ENCODE results near the gene UBL4B.
A peak's percentile ranks its signal among the peaks of the same experiment; 100 is the strongest.

The UBL4B gene

GRCh38 chr1:110083061-110083865, 29.0 kb upstream of the UBL4B start:
- H3K27ac ChIP-seq (ENCODE audit: low read length, poor library complexity, severe bottlenecking) = no peak overlapping the region
- H4K8ac ChIP-seq (ENCODE audit: low read length) = no peak overlapping the region
- no peak overlapping the region for H3K14ac ChIP-seq (ENCODE audit: low read length in 2 of 2)
- H2AK5ac ChIP-seq (ENCODE audit: low read length, severe bottlenecking) = no peak overlapping the region
- peaks cover 24 to 95% of the 10 kb centered on the region in 2 experiments for H3K27me3 ChIP-seq (ENCODE audit: control insufficient read depth in 1 of 2, insufficient read depth in 1 of 2, low read length in 2 of 2)
- no peaks in the 10 kb centered on the region for H3K36me3 ChIP-seq (ENCODE audit: control insufficient read depth in 1 of 2, insufficient read depth in 2 of 2, low read depth in 1 of 2, low read length in 2 of 2)
- no peak overlapping the region for H2BK12ac ChIP-seq (ENCODE audit: low read length in 2 of 2)
- no peak overlapping the region for H2AFZ ChIP-seq (ENCODE audit: low read depth, low read length)
- H4K91ac ChIP-seq (ENCODE audit: low read length) = no peak overlapping the region
- DNase-seq = peak; percentile 26
- H3K4me1 ChIP-seq (ENCODE audit: control insufficient read depth, insufficient read depth, low read depth, low read length) = peaks cover 9% of the 10 kb centered on the region
- 21% methylated on average over 15 of the region's 15 CpGs for WGBS
- no peak overlapping the region for H2BK5ac ChIP-seq (ENCODE audit: low read depth, low read length, poor library complexity, severe bottlenecking)
- H2BK15ac ChIP-seq (ENCODE audit: low read depth, poor library complexity, severe bottlenecking) = no peak overlapping the region
- peak overlapping the region; percentile 74 for H3K9ac ChIP-seq (ENCODE audit: low read length)
- no peak overlapping the region for H2BK120ac ChIP-seq (ENCODE audit: low read depth, low read length)
- no peaks in the 10 kb centered on the region for H3K9me3 ChIP-seq (ENCODE audit: control insufficient read depth, low read length)
- H3K4me2 ChIP-seq (ENCODE audit: low read length, poor library complexity, severe bottlenecking) = no peak overlapping the region
- H3K18ac ChIP-seq (ENCODE audit: low read depth in 1 of 2, low read length in 2 of 2) = no peak overlapping the region
- no peaks in the 10 kb centered on the region for H3K79me1 ChIP-seq (replicated peaks; ENCODE audit: low read length, poor library complexity, severe bottlenecking)
- H3K4ac ChIP-seq (ENCODE audit: low read depth in 1 of 2, low read length in 2 of 2) = no peak overlapping the region
- peak overlapping the region in 1 of 2 experiments; percentile 80 for H3K4me3 ChIP-seq (ENCODE audit: insufficient read depth in 1 of 2, low read depth in 1 of 2, low read length in 2 of 2)
- H3K23ac ChIP-seq (ENCODE audit: low read length in 2 of 2) = no peak overlapping the region

DNA sequence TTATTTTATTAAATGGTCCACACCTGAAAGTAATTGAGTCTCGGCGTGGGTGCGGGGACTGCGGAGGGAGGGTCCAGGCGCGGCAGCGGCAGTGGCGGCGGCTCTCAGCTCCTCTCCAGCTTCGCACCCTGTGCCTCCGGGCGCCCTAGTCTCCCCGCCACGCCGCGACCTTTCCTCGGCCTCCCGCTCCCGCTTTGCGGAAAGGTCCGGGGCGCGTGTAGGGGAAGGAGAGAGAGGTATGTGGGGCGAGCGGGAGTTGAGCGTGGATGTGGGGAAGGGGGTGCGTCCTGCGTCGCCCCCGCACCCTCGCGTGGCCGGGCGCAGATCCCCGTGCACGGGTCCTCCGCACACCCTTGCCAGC, 28.4 kb upstream of the UBL4B start:
- Histone ChIP-seq H4K91ac (ENCODE audit: low read length) (no peak overlapping the region), H2AFZ (ENCODE audit: low read depth, low read length) (peak overlapping the region; percentile 73), H3K27me3 (ENCODE audit: control insufficient read depth in 1 of 2, insufficient read depth in 1 of 2, low read length in 2 of 2) (peaks cover 27 to 95% of the 10 kb centered on the region in 2 experiments), H3K36me3 (ENCODE audit: control insufficient read depth in 1 of 2, insufficient read depth in 2 of 2, low read depth in 1 of 2, low read length in 2 of 2) (no peaks in the 10 kb centered on the region), H3K9me3 (ENCODE audit: control insufficient read depth, low read length) (no peaks in the 10 kb centered on the region), H3K4me3 (ENCODE audit: insufficient read depth in 1 of 2, low read depth in 1 of 2, low read length in 2 of 2) (peak overlapping the region in 1 of 2 experiments; percentile 80), H3K23ac (ENCODE audit: low read length in 2 of 2) (peak overlapping the region; percentile 84 to 97), H2BK12ac (ENCODE audit: low read length in 2 of 2) (no peak overlapping the region), H4K8ac (ENCODE audit: low read length) (no peak overlapping the region), H3K18ac (ENCODE audit: low read depth in 1 of 2, low read length in 2 of 2) (no peak overlapping the region), H3K4ac (ENCODE audit: low read depth in 1 of 2, low read length in 2 of 2) (no peak overlapping the region), H3K9ac (ENCODE audit: low read length) (peak overlapping the region; percentile 74), H2BK5ac (ENCODE audit: low read depth, low read length, poor library complexity, severe bottlenecking) (no peak overlapping the region), H3K27ac (ENCODE audit: low read length, poor library complexity, severe bottlenecking) (no peak overlapping the region), H2AK5ac (ENCODE audit: low read length, severe bottlenecking) (no peak overlapping the region), H2BK120ac (ENCODE audit: low read depth, low read length) (no peak overlapping the region), H2BK15ac (ENCODE audit: low read depth, poor library complexity, severe bottlenecking) (no peak overlapping the region), H3K4me1 (ENCODE audit: control insufficient read depth, insufficient read depth, low read depth, low read length) (peaks cover 9% of the 10 kb centered on the region), H3K14ac (ENCODE audit: low read length in 2 of 2) (no peak overlapping the region), H3K4me2 (ENCODE audit: low read length, poor library complexity, severe bottlenecking) (peak overlapping the region; percentile 76), H3K79me1 (replicated peaks; ENCODE audit: low read length, poor library complexity, severe bottlenecking) (no peaks in the 10 kb centered on the region)
- no peak for DNase-seq
- WGBS = 9% methylated on average over 18 of the region's 37 CpGs

DNA sequence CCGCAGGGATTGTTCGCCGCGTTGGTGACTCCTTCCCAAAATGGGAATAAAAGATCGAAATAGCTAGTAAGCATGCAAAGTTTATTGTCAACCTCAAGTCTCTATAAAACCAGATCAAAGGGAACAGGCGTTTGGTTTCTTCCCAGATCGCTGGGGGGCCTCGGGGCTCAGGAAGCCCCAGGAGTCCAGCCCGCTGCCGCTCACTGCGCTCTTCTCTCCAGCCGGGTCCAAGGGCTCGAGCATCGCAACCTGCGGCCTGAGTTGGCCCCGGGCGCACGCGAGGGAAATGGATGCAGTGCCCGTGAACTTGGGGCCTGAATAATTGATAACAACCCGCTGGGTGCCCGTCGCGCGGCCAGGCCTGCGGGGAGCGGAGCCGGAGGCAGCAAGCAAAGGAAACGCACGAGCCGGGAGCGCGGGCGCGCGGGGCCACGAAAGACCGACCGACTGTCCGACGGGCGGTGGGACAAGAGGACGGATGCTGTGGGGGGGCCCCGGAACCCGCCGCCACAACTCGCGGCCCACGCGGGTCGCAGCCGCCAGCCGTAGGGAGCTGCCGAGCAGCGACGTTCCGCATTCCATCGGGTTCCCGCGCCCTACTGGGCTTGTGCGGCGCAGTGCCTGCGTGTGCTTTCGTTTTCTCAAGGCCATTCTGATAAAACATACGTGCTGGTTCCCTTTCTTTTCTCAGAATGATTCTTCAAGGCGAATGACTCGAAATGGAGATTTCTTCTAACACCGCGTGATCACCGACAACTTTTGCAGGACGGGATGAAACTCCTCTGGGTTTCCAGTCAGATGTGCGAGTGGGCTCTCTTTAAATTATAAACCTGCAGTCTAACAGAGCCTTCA, 27.8 kb upstream of the UBL4B start:
- Histone ChIP-seq H2AFZ (ENCODE audit: low read depth, low read length) (peak overlapping the region; percentile 73), H4K91ac (ENCODE audit: low read length) (no peak overlapping the region), H2BK5ac (ENCODE audit: low read depth, low read length, poor library complexity, severe bottlenecking) (no peak overlapping the region), H4K8ac (ENCODE audit: low read length) (no peak overlapping the region), H3K18ac (ENCODE audit: low read depth in 1 of 2, low read length in 2 of 2) (no peak overlapping the region), H3K79me1 (replicated peaks; ENCODE audit: low read length, poor library complexity, severe bottlenecking) (no peaks in the 10 kb centered on the region), H3K9ac (ENCODE audit: low read length) (peak overlapping the region; percentile 74), H2BK12ac (ENCODE audit: low read length in 2 of 2) (no peak overlapping the region), H2BK120ac (ENCODE audit: low read depth, low read length) (no peak overlapping the region), H3K14ac (ENCODE audit: low read length in 2 of 2) (no peak overlapping the region), H3K9me3 (ENCODE audit: control insufficient read depth, low read length) (no peaks in the 10 kb centered on the region), H3K4me1 (ENCODE audit: control insufficient read depth, insufficient read depth, low read depth, low read length) (peaks cover 9% of the 10 kb centered on the region), H3K4me2 (ENCODE audit: low read length, poor library complexity, severe bottlenecking) (peak overlapping the region; percentile 76), H3K23ac (ENCODE audit: low read length in 2 of 2) (peak overlapping the region; percentile 84 to 97), H3K4ac (ENCODE audit: low read depth in 1 of 2, low read length in 2 of 2) (no peak overlapping the region), H3K36me3 (ENCODE audit: control insufficient read depth in 1 of 2, insufficient read depth in 2 of 2, low read depth in 1 of 2, low read length in 2 of 2) (no peaks in the 10 kb centered on the region), H3K27me3 (ENCODE audit: control insufficient read depth in 1 of 2, insufficient read depth in 1 of 2, low read length in 2 of 2) (peaks cover 27 to 95% of the 10 kb centered on the region in 2 experiments), H2BK15ac (ENCODE audit: low read depth, poor library complexity, severe bottlenecking) (no peak overlapping the region), H3K4me3 (ENCODE audit: insufficient read depth in 1 of 2, low read depth in 1 of 2, low read length in 2 of 2) (peak overlapping the region; percentile 41 to 80), H3K27ac (ENCODE audit: low read length, poor library complexity, severe bottlenecking) (no peak overlapping the region), H2AK5ac (ENCODE audit: low read length, severe bottlenecking) (no peak overlapping the region)
- peak; percentile 69 for DNase-seq
- 3% methylated on average over 72 of the region's 72 CpGs for WGBS

- Histone ChIP-seq H3K4me1 (ENCODE audit: control insufficient read depth, insufficient read depth, low read depth, low read length) (peaks cover 9% of the 10 kb centered on the region), H3K4me3 (ENCODE audit: insufficient read depth in 1 of 2, low read depth in 1 of 2, low read length in 2 of 2) (no peak overlapping the region)
These were observed 26.6 kb upstream of the UBL4B start for GRCh38 chr1:110085671-110086070.

More at GRCh38 chr1:110085671-110086070, 26.6 kb upstream of the UBL4B start:
- Histone ChIP-seq H2BK5ac (ENCODE audit: low read depth, low read length, poor library complexity, severe bottlenecking) (no peak overlapping the region), H3K14ac (ENCODE audit: low read length in 2 of 2) (no peak overlapping the region), H2AFZ (ENCODE audit: low read depth, low read length) (no peak overlapping the region), H3K27me3 (ENCODE audit: control insufficient read depth in 1 of 2, insufficient read depth in 1 of 2, low read length in 2 of 2) (peaks cover 35 to 98% of the 10 kb centered on the region in 2 experiments), H2AK5ac (ENCODE audit: low read length, severe bottlenecking) (no peak overlapping the region), H2BK120ac (ENCODE audit: low read depth, low read length) (no peak overlapping the region), H2BK15ac (ENCODE audit: low read depth, poor library complexity, severe bottlenecking) (no peak overlapping the region), H3K9me3 (ENCODE audit: control insufficient read depth, low read length) (no peaks in the 10 kb centered on the region), H3K23ac (ENCODE audit: low read length in 2 of 2) (no peak overlapping the region), H3K79me1 (replicated peaks; ENCODE audit: low read length, poor library complexity, severe bottlenecking) (no peaks in the 10 kb centered on the region), H3K4me2 (ENCODE audit: low read length, poor library complexity, severe bottlenecking) (no peak overlapping the region), H3K4ac (ENCODE audit: low read depth in 1 of 2, low read length in 2 of 2) (no peak overlapping the region), H3K9ac (ENCODE audit: low read length) (no peak overlapping the region), H4K91ac (ENCODE audit: low read length) (no peak overlapping the region), H4K8ac (ENCODE audit: low read length) (no peak overlapping the region), H3K27ac (ENCODE audit: low read length, poor library complexity, severe bottlenecking) (no peak overlapping the region), H2BK12ac (ENCODE audit: low read length in 2 of 2) (no peak overlapping the region), H3K36me3 (ENCODE audit: control insufficient read depth in 1 of 2, insufficient read depth in 2 of 2, low read depth in 1 of 2, low read length in 2 of 2) (no peaks in the 10 kb centered on the region), H3K18ac (ENCODE audit: low read depth in 1 of 2, low read length in 2 of 2) (no peak overlapping the region)
- 23% methylated on average over 5 of the region's 5 CpGs for WGBS
- no peak for DNase-seq

Data from mesenchymal stem cell (in vitro differentiated cells and primary cell).